ENCODE measurements around the gene KIAA0232.

Gene KIAA0232

GRCh38 chr4:6803246-6803645 lies 20.7 kb downstream of the KIAA0232 start:
- Mint-ChIP-seq H3K27me3 (no peaks in the 10 kb centered on the region), H3K4me1 (ENCODE audit: low read depth) (peaks cover 45% of the 10 kb centered on the region), H3K36me3 (peaks cover 8% of the 10 kb centered on the region), H3K9me3 (ENCODE audit: low read depth) (no peaks in the 10 kb centered on the region), H3K27ac (no peak overlapping the region), H3K4me3 (no peak overlapping the region)

GRCh38 chr4:6804082-6804752 lies 21.7 kb downstream of the KIAA0232 start:
- Mint-ChIP-seq H3K4me1 (ENCODE audit: low read depth) (peaks cover 42% of the 10 kb centered on the region), H3K27ac (no peak overlapping the region), H3K4me3 (no peak overlapping the region), H3K9me3 (ENCODE audit: low read depth) (no peaks in the 10 kb centered on the region), H3K27me3 (no peaks in the 10 kb centered on the region), H3K36me3 (peaks cover 4% of the 10 kb centered on the region)

GRCh38 chr4:6806924-6807626 lies 24.5 kb downstream of the KIAA0232 start:
- H3K27me3 Mint-ChIP-seq, result no peaks in the 10 kb centered on the region
- no peak overlapping the region for H3K27ac Mint-ChIP-seq
- H3K4me3 Mint-ChIP-seq, result no peak overlapping the region
- peaks cover 9% of the 10 kb centered on the region for H3K36me3 Mint-ChIP-seq
- H3K9me3 Mint-ChIP-seq (ENCODE audit: low read depth), result no peaks in the 10 kb centered on the region
- peaks cover 40% of the 10 kb centered on the region for H3K4me1 Mint-ChIP-seq (ENCODE audit: low read depth)

GRCh38 chr4:6808259-6808658 lies 25.7 kb downstream of the KIAA0232 start:
- Mint-ChIP-seq H3K27me3 (no peaks in the 10 kb centered on the region), H3K36me3 (peaks cover 6% of the 10 kb centered on the region), H3K4me3 (no peak overlapping the region), H3K4me1 (ENCODE audit: low read depth) (peaks cover 32% of the 10 kb centered on the region), H3K9me3 (ENCODE audit: low read depth) (no peaks in the 10 kb centered on the region), H3K27ac (no peak overlapping the region)

- Mint-ChIP-seq H3K27me3 (no peaks in the 10 kb centered on the region), H3K27ac (no peak overlapping the region), H3K36me3 (peaks cover 9% of the 10 kb centered on the region), H3K4me3 (no peak overlapping the region), H3K9me3 (ENCODE audit: low read depth) (no peaks in the 10 kb centered on the region), H3K4me1 (ENCODE audit: low read depth) (peaks cover 30% of the 10 kb centered on the region)
Measured at GRCh38 chr4:6811165-6811564, 28.6 kb downstream of the KIAA0232 start.

GRCh38 chr4:6812766-6813165 lies 30.2 kb downstream of the KIAA0232 start:
- Mint-ChIP-seq H3K27me3 (no peaks in the 10 kb centered on the region), H3K4me1 (ENCODE audit: low read depth) (peaks cover 29% of the 10 kb centered on the region), H3K4me3 (no peak overlapping the region), H3K27ac (no peak overlapping the region), H3K36me3 (peaks cover 9% of the 10 kb centered on the region), H3K9me3 (ENCODE audit: low read depth) (no peaks in the 10 kb centered on the region)

- H3K27me3 Mint-ChIP-seq, result no peaks in the 10 kb centered on the region
- no peak overlapping the region for H3K27ac Mint-ChIP-seq
- no peak overlapping the region for H3K4me3 Mint-ChIP-seq
- peaks cover 4% of the 10 kb centered on the region for H3K9me3 Mint-ChIP-seq (ENCODE audit: low read depth)
- H3K4me1 Mint-ChIP-seq (ENCODE audit: low read depth), result peaks cover 24% of the 10 kb centered on the region
- peaks cover 13% of the 10 kb centered on the region for H3K36me3 Mint-ChIP-seq
Measured at GRCh38 chr4:6813725-6814124, 31.2 kb downstream of the KIAA0232 start.

- Mint-ChIP-seq H3K27me3 (no peaks in the 10 kb centered on the region), H3K27ac (peak overlapping the region; percentile 16), H3K9me3 (ENCODE audit: low read depth) (peaks cover 15% of the 10 kb centered on the region), H3K4me1 (ENCODE audit: low read depth) (peaks cover 24% of the 10 kb centered on the region), H3K4me3 (no peak overlapping the region), H3K36me3 (peaks cover 23% of the 10 kb centered on the region)
Measured at GRCh38 chr4:6815029-6815836, 32.7 kb downstream of the KIAA0232 start.

- Mint-ChIP-seq H3K4me3 (no peak overlapping the region), H3K9me3 (ENCODE audit: low read depth) (peaks cover 15% of the 10 kb centered on the region), H3K36me3 (peaks cover 24% of the 10 kb centered on the region), H3K27ac (no peak overlapping the region), H3K4me1 (ENCODE audit: low read depth) (peaks cover 14% of the 10 kb centered on the region), H3K27me3 (no peaks in the 10 kb centered on the region)
Measured at GRCh38 chr4:6819295-6819694, 36.8 kb downstream of the KIAA0232 start.

- Mint-ChIP-seq H3K36me3 (peaks cover 22% of the 10 kb centered on the region), H3K27me3 (no peaks in the 10 kb centered on the region), H3K4me1 (ENCODE audit: low read depth) (peaks cover 18% of the 10 kb centered on the region), H3K9me3 (ENCODE audit: low read depth) (peaks cover 15% of the 10 kb centered on the region), H3K27ac (peak overlapping the region; percentile 34), H3K4me3 (no peak overlapping the region)
Measured at GRCh38 chr4:6820695-6821094, 38.2 kb downstream of the KIAA0232 start.

GRCh38 chr4:6824071-6824470 lies 41.5 kb downstream of the KIAA0232 start:
- no peak overlapping the region for H3K27ac Mint-ChIP-seq
- no peak overlapping the region for H3K4me3 Mint-ChIP-seq
- H3K9me3 Mint-ChIP-seq (ENCODE audit: low read depth), result peaks cover 10% of the 10 kb centered on the region
- peaks cover 33% of the 10 kb centered on the region for H3K4me1 Mint-ChIP-seq (ENCODE audit: low read depth)
- peaks cover 20% of the 10 kb centered on the region for H3K36me3 Mint-ChIP-seq
- no peaks in the 10 kb centered on the region for H3K27me3 Mint-ChIP-seq

GRCh38 chr4:6824772-6825402 lies 42.4 kb downstream of the KIAA0232 start:
- no peaks in the 10 kb centered on the region for H3K27me3 Mint-ChIP-seq
- no peak overlapping the region for H3K4me3 Mint-ChIP-seq
- H3K9me3 Mint-ChIP-seq (ENCODE audit: low read depth), result peaks cover 3% of the 10 kb centered on the region
- H3K36me3 Mint-ChIP-seq, result peaks cover 15% of the 10 kb centered on the region
- H3K27ac Mint-ChIP-seq, result no peak overlapping the region
- H3K4me1 Mint-ChIP-seq (ENCODE audit: low read depth), result peaks cover 37% of the 10 kb centered on the region

GRCh38 chr4:6825403-6825802 lies 42.9 kb downstream of the KIAA0232 start:
- peaks cover 37% of the 10 kb centered on the region for H3K4me1 Mint-ChIP-seq (ENCODE audit: low read depth)
- H3K36me3 Mint-ChIP-seq, result peaks cover 10% of the 10 kb centered on the region
- H3K27me3 Mint-ChIP-seq, result no peaks in the 10 kb centered on the region
- peak overlapping the region; percentile 67 for H3K27ac Mint-ChIP-seq
- no peaks in the 10 kb centered on the region for H3K9me3 Mint-ChIP-seq (ENCODE audit: low read depth)
- H3K4me3 Mint-ChIP-seq, result no peak overlapping the region

- Mint-ChIP-seq H3K27ac (peak overlapping the region; percentile 28), H3K4me1 (ENCODE audit: low read depth) (peaks cover 43% of the 10 kb centered on the region), H3K27me3 (no peaks in the 10 kb centered on the region), H3K9me3 (ENCODE audit: low read depth) (no peaks in the 10 kb centered on the region), H3K36me3 (peaks cover 11% of the 10 kb centered on the region), H3K4me3 (no peak overlapping the region)
Measured at GRCh38 chr4:6826781-6827508, 44.4 kb downstream of the KIAA0232 start.
